HG03442 (cell line): ENCODE data around the gene KLHL10.

ENCODE experiments used
- ATAC-seq: cut with Tn5 transposase; IDR thresholded peaks from one replicate; pipeline ENCODE4 v1.9.1; 2021; ENCODE audit warnings: mild to moderate bottlenecking, moderate library complexity; ENCODE audit not compliant: unreplicated experiment

The KLHL10 gene

GRCh38 chr17:41837761-41838538, at the start of gene KLHL10:
Gene KLHL10 (plus strand): TSS chr17:41837825. CDS start chr17:41837933, 108 bp downstream.
- ATAC-seq: no peak

DNA sequence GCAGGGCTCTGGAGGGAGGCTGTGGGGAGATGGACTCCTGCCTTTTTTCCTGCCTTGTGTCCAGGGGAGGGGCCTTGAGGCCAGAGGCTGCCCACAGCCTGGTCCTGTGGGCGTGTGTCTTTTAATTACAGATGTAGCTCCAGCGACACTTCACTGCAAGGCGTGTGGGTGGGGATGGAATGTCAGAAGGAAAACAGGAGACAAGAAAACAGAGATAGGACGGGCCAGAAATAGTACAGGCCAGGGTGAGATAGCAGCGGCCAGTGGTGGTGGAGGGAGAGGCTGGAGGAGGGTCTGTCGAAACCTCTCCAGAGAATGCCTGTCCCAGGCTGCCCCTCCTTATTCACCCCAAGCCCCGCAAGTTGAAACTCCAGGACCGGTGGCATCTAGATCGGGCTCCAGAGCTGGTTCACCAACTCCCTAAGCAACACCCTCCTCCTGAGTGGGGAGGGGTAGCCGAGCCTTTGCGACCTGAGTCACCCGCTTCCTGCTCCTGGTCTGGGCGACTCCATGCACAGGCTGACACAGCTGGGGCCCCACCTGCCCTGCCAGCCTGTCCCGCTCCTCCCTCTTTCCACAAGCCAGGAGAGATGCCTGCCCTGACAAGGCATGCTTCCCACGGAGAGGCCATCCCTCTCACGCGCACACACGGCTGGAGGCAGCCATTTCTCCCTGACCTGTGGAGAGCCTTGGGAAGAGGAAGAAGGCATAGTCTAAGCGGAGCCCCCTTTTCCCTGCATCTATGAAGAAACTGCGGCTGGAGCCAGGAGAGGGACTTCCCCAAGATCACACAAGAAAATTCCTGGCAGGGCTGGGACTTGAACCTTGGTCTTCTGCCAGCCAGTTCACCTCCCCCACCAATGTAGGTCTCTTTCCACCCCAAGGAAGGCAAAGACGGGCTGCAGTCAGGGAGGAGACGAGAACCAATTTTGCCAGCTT, 44.5 kb upstream of the KLHL10 start:
- ATAC-seq: no peak

GRCh38 chr17:41793784-41794539, 43.7 kb upstream of the KLHL10 start:
- no peak for ATAC-seq

DNA sequence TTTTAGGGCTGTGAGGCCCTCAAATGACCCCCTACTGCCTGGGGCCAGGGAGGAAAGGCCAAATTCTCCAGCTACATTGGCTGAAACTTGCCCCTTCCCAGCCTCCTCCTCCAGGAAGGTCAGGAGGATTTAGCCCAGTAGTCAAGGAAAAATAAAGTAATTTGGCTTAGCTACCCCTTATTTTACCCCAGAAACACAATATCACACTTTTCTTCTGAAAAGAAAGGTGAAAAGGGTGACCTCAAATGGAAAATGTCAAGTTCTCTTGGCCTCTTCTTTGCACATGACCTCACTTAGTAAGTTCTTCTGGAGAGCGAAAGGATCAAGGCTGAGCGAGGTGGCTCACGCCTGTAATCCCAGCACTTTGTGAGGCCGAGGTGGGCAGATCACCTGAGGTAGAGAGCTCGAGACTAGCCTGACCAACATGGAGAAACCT, 43.1 kb upstream of the KLHL10 start:
- no peak for ATAC-seq

DNA sequence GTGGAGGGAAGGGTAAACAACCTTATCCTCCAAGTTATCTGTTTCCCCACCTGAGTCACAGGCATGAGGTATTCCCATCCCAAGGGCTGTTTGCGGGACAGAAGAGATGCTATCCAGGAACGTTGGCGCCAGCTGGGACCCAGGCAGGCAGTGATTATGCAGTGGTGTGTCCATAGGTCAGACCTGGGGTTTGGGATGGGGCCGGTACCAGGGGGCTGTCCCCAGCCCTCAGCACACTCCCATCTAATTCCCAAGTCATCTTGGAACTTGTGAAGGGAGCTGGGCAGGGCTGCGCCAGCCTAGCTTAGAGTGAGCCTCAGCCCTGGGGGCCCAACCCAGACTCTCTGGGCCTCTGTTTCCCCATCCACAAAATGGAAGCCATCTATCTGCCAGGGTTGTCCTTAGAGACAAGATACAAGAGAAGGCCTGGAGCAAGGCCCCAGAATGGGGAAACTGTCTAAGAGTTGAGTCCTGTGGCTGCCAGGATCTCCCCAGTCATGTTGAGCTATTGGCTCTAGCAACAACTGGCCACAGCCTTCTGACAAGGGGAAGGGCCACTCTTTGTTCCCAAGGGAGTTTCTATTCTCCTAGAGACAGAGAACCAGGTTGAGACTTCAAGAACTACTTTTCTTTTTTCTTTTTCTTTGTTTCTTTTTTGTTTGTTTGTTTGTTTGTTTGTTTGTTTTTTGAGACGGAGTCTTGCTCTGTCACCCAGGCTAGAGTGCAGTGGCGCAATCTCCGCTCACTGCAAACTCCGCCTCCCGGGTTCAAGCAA, 41.3 kb upstream of the KLHL10 start:
- no peak for ATAC-seq

DNA sequence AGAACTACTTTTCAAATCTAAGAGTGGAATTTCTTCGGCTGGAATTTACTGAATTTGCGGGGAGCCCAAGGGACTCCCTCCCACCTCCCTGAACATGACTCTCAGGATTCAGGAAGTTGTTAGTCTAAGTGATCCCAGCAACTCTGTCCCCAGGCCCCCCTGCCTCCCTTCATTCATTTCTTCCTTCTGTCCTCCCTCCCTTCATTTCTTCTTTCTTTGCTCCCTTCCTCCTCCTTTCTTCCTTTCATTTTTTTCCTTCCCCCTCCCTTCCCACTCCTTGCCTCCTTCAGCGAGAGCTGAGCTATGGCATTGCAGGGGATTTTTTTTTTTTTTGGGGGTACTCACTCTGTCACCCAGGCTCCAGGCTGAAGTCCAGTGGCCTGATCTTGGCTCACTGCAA, 40.2 kb upstream of the KLHL10 start:
- ATAC-seq: no peak

DNA sequence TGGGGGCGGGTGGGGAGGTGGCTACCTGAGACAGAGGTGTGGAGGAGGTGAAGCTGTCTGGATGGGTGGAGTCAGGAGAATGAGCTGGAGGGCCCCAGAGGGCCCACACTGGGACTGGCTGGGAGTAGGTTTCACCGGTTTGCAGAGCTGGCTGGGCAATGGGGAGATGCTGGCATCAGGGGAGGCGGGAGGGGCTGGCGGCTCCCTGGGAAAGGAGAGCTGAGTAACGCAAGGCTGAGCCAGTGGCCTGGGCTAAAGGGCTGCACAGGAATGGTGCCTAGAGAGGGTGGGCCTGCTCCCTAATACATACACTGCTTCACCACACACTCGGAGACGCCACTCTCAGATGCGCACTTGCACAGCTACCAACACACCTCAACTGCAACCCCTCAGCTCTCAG, 38.3 kb upstream of the KLHL10 start:
- no peak for ATAC-seq

DNA sequence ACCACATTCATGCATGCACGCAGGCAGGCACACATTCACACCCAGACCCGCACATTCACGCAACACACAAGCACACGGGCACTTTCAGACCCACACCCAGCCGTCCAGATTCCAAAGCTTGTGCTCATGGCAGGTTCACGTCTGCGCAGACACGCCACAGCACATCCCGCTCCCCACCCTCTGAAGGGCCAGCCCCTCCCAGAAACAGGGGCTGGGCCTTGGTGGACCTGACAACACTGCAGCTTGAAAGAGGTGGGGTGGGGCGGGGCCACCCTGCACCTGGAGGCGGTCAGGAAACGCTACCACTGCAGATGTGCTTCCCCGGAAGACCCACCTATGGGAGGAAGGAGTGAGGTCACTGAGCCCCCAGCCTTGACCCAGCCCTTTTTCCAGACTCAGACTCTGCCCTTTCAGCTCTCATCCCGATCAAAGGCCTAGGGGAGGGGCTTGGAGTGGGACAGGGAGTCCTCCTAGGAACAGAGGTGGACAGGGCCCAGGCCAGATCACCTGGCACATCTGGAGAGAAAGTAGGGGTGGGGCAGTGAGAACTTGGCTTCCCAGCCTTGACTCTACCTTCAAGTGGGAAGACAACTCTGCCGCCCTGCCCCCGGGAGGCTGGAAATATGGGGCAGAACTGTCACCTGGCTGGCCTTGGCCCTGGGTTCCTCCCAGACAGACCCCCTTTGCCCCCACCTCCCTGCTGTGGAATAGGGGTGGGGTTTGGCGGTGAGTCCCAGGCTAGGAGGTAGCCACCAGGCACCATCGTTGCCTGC, 36.8 kb upstream of the KLHL10 start:
- ATAC-seq: no peak

DNA sequence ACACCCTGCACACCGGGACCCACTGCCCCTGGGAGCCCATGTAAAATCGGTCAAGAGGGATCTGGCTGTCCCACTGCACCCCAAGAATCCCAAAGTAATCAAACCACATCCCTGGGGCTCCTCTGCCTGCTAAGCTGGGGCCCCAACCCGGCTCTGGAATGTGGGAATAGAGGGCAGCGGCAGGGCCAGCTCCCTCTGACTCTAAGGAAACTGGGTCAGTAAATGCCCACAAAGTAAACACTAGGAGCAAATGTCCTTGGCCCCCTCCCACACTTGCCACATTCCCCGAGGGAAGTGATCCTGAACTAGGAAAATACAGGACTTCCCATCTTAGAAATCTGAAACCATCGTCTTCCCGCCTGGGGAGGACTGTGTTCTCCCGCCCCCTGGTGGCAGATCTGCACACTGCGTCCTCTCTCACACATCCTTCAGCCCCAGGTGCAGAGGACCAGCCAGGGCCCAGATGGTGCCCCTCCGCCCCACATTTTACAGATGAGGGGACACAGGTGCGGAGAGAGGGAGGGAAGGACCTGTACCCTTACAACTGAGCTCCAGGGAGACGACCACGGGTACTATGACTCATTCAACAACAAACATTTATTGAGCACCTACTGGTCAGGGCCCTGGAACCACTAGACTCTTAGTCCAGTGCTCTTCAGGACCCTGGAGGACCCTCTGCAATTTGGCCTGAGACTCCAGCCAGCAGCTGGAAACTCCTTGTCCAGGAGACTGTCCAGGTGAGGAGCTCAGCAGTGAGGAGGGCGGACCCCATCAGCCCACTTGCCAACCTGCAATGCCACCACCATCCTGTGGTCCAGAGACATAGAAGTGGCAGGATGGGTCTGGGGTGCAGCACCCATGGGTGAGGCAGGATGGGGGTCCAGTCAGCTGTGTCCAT, 36.0 kb upstream of the KLHL10 start:
- no peak for ATAC-seq

- ATAC-seq: no peak
Observed at GRCh38 chr17:41803049-41804020, 34.3 kb upstream of the KLHL10 start.

- ATAC-seq: no peak
Observed at GRCh38 chr17:41806685-41807445, 30.8 kb upstream of the KLHL10 start.

- no peak for ATAC-seq
Observed at GRCh38 chr17:41810659-41811548, 26.7 kb upstream of the KLHL10 start.

- peak; percentile 72 for ATAC-seq
Observed at GRCh38 chr17:41811549-41812380, 25.9 kb upstream of the KLHL10 start, which contains the start of gene P3H4. Gene P3H4 (minus strand): TSS chr17:41811949. CDS start chr17:41811915, 34 bp downstream.

- no peak for ATAC-seq
Observed at GRCh38 chr17:41812381-41813151, 25.1 kb upstream of the KLHL10 start, which contains the start of gene FKBP10. Gene FKBP10 (plus strand): TSS chr17:41813004. CDS start chr17:41813035, 31 bp downstream.
